PFSK-1 (cell line): ENCODE measurements around the gene ESPNL.

Source experiments
- POLR2AphosphoS5 ChIP-seq: IDR thresholded peaks from 2 replicates; pipeline ENCODE4 v1.6.1; 2012; ENCODE audit warnings: low read depth, mild to moderate bottlenecking, control low read depth, low read length, moderate library complexity
- TAF1 ChIP-seq: IDR thresholded peaks from 2 replicates; pipeline ENCODE4 v1.6.1; 2012; ENCODE audit warnings: low read length, control low read depth, borderline replicate concordance; ENCODE audit not compliant: insufficient read depth

DNA sequence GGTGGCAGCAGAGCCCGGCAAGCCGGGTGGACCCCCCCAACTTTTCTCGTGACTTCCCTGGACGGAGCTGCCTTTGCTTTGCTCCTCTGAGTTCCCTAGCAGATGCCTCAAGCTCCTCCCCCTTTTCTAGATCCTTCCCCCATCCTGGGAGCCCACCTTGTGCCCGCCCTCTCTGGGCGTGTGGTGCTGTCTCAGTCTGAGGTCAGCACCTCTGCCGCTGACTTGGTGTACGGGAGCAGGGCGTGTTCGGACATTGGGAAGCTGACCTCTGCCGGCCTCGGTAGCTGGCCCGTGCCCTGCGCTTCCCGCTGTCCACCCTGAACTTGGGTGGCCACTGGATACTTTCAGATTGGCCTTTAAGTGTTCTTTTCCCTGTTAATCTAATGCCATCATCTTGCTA lies 19.6 kb upstream of the ESPNL start:
- TF ChIP-seq TAF1 (no peak), POLR2AphosphoS5 (no peak)
